Esophagus squamous epithelium (tissue), 4 donors: ENCODE data around the gene ZFAND3.

ENCODE experiments used
- POLR2A ChIP-seq, 4 donors: fragments of 450-650 bp; IDR thresholded peaks; one replicate each; pipeline ENCODE4 v1.6.1; 2017; ENCODE audit warnings: antibody characterized with exemption in 4 of 4, mild to moderate bottlenecking in 4 of 4, moderate library complexity in 3 of 4
- TF ChIP-seq, protein P1 (sequence below), 6 experiments: fragments of 450-650 bp in 4 of 6; fragments of 200-600 bp in 2 of 6; sonication (generic) in 2 of 6; IDR thresholded peaks; one replicate each; pipeline ENCODE4 v1.5.1; 2016 to 2019; ENCODE audit warnings: antibody characterized with exemption in 6 of 6, mild to moderate bottlenecking in 4 of 6, moderate library complexity in 4 of 6

GRCh38 chr6:37916675-37917074, 97.1 kb downstream of the ZFAND3 start:
- TF ChIP-seq, protein P1, sequence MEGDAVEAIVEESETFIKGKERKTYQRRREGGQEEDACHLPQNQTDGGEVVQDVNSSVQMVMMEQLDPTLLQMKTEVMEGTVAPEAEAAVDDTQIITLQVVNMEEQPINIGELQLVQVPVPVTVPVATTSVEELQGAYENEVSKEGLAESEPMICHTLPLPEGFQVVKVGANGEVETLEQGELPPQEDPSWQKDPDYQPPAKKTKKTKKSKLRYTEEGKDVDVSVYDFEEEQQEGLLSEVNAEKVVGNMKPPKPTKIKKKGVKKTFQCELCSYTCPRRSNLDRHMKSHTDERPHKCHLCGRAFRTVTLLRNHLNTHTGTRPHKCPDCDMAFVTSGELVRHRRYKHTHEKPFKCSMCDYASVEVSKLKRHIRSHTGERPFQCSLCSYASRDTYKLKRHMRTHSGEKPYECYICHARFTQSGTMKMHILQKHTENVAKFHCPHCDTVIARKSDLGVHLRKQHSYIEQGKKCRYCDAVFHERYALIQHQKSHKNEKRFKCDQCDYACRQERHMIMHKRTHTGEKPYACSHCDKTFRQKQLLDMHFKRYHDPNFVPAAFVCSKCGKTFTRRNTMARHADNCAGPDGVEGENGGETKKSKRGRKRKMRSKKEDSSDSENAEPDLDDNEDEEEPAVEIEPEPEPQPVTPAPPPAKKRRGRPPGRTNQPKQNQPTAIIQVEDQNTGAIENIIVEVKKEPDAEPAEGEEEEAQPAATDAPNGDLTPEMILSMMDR (IDR thresholded peaks at IDR 0.05): no peak
- no peak for TF ChIP-seq POLR2A (IDR thresholded peaks at IDR 0.05)
